Skeletal muscle tissue (tissue), 4 donors: ENCODE results near the gene LCAT. TPM values are rescaled to one million over a fixed set of nuclear protein-coding genes. Genes with fewer than 3 reads are reported as not detected.

Experiments used
- H3K27ac ChIP-seq: one replicate; pipeline ENCODE4 v1.7.0; 2013; ENCODE audit warnings: mild to moderate bottlenecking, low read depth, low read length, inconsistent platforms
- H3K27me3 ChIP-seq, 3 donors: one replicate each; pipeline ENCODE4 v1.7.0; 2013; ENCODE audit warnings: low read length in 3 of 3; ENCODE audit not compliant: control insufficient read depth in 3 of 3, insufficient read depth in 3 of 3
- H3K36me3 ChIP-seq, 3 donors: one replicate each; pipeline ENCODE4 v1.7.0; 2013; ENCODE audit warnings: low read length in 3 of 3; ENCODE audit not compliant: control insufficient read depth in 3 of 3, insufficient read depth in 3 of 3
- H3K4me1 ChIP-seq, 3 donors: one replicate each; pipeline ENCODE4 v1.7.0; 2013; ENCODE audit warnings: low read length in 3 of 3, mild to moderate bottlenecking in 3 of 3; ENCODE audit not compliant: control insufficient read depth in 3 of 3, insufficient read depth in 3 of 3
- H3K4me3 ChIP-seq, 3 donors: one replicate each; pipeline ENCODE4 v1.7.0; 2013; ENCODE audit warnings: low read length in 3 of 3
- H3K9ac ChIP-seq, 3 donors: one replicate each; pipeline ENCODE4 v1.7.0; 2013; ENCODE audit warnings: low read length in 3 of 3, mild to moderate bottlenecking in 3 of 3, moderate library complexity in 2 of 3, low read depth in 1 of 3
- H3K9me3 ChIP-seq, 3 donors: one replicate each; pipeline ENCODE4 v1.7.0; 2013; ENCODE audit warnings: low read length in 3 of 3; ENCODE audit not compliant: control insufficient read depth in 3 of 3
- total RNA-seq: library from RNA; depleted of rRNA; stranded (reverse); fragments of >200 nt; gene quantifications from one replicate; pipeline ENCODE4 v1.2.3, GENCODE V29; 2014
- donor health status: Osteomylitis.

Gene LCAT
- total RNA-seq, 1 donor from 2014 or later: 4.2 TPM

DNA sequence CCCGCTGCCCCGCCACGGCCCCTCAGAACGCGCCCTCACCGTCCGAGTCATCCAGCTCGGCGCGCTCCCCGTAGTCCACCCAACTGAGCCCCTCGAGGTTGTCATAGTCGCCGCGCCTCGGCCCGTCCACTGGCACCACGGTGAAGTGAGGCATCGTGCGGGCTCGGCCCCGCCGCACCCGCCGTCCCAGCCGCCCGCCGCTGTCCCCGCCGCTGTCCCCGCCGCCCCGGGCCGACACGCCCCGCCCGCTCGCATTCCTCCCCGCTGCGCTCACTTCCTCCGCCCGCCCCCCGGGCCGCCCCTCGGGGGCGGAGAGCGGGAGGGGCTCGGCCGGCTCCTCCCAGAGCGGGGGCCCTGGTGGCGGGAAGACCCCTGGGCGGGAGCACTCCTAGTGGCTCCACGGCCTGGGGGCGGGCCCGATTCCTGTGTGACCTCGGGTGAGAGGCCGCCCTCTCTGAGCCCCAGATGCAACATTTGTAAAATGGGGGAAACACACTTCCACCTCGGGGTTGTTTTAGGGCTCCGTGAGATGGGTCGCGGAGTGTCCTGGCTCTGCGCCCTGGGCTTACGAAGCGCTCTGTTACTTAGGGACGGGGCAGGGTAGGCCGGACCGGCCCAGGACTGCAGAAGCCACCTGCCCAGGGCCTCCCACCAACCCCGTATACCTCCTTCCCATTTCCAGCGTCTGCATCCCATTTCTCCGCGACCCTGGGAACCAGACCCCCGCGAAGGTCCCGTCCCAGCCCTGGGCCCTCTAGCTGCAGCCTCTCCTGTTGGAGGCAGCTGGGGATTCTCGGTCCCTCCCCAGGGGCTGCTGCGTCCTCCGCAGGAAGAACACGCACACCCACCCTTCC lies 24.7 kb upstream of the LCAT start, which contains the start of gene SLC12A4:
TSS of gene SLC12A4 (minus strand) at position 238 of the 854 bp plus-strand sequence. CDS start at position 154, 84 bp downstream.
- Histone ChIP-seq H3K27me3 (no peaks in the 10 kb centered on the region), H3K9me3 (no peaks in the 10 kb centered on the region), H3K36me3 (no peaks in the 10 kb centered on the region), H3K27ac (peak within 1 kb of the TSS; percentile 93), H3K4me3 (peak within 1 kb of the TSS; percentile 88 to 97 (median 92)), H3K9ac (peak within 1 kb of the TSS; percentile 92 to 98 (median 92)), H3K4me1 (peaks cover 47 to 51% (median 47%) of the 10 kb centered on the region in 3 donors)

DNA sequence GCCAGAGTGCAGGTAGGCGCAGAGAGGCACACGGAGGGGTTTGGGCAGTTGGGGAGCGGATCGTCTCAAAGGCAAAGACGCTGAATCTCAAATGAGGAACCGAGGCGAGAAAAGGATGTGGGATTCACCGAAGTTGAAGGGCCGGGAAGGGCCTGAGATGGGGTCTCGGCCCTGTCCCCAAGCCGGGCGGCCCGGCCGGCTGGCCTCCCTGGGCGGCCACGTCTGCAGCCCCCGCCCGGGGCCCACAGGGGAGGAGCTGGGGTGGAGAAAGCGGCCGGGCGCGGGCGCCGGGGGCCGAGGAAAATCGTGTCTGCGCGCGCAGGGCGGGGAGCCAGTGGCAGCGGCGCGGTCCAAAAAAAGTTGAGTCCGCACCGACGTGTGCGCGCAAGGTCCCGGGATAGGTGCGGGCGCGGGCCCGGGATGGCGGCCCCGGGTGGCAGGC lies 24.1 kb upstream of the LCAT start:
- Histone ChIP-seq H3K9ac (peak overlapping the region; percentile 92 to 98 (median 92)), H3K4me3 (peak overlapping the region; percentile 88 to 97 (median 92)), H3K4me1 (peaks cover 53 to 58% (median 53%) of the 10 kb centered on the region in 3 donors), H3K9me3 (no peaks in the 10 kb centered on the region), H3K36me3 (peaks cover 0 to 4% (median 1%) of the 10 kb centered on the region in 3 donors), H3K27ac (peak overlapping the region; percentile 93), H3K27me3 (no peaks in the 10 kb centered on the region)

DNA sequence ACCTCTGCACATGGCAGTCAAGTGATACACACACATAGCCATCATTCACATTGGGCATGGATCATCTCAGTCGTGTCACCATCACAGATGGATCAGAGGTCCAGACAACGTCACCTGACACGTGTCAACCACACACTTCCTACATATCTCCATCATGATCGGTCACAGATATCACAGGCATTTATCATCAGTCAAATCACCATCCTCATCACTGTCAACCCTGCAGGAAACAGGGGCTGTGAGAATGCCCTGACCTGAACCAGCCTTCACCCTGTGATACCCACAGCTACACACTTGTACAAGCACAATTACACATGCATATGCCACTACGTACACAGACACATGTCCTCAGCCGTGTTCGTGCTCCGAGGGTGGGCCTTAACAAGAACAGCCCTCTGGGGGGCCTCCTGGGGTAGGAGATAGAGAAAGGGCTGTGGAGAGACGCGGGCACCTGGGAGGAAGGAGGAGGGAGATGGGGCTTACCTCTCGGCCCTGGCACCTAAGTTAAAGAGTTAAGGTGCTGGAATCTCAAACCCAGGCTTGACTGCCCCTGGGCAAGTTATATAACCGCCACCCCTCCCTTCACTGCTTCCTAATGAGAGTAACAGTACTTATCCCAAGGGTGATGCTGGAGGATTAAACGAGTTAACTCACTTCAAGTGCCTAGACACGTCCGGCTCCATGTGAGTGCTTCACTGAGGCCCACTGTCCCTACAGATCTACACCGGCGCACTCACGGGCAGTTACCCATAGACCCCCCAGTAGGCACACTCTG lies 23.4 kb upstream of the LCAT start:
- peak overlapping the region; percentile 88 to 97 (median 92) for H3K4me3 ChIP-seq
- peaks cover 59 to 64% (median 59%) of the 10 kb centered on the region in 3 donors for H3K4me1 ChIP-seq
- no peaks in the 10 kb centered on the region for H3K27me3 ChIP-seq
- peak overlapping the region; percentile 92 to 98 (median 92) for H3K9ac ChIP-seq
- H3K9me3 ChIP-seq: no peaks in the 10 kb centered on the region
- peak overlapping the region; percentile 93 for H3K27ac ChIP-seq
- peaks cover 6 to 9% (median 6%) of the 10 kb centered on the region in 3 donors for H3K36me3 ChIP-seq

DNA sequence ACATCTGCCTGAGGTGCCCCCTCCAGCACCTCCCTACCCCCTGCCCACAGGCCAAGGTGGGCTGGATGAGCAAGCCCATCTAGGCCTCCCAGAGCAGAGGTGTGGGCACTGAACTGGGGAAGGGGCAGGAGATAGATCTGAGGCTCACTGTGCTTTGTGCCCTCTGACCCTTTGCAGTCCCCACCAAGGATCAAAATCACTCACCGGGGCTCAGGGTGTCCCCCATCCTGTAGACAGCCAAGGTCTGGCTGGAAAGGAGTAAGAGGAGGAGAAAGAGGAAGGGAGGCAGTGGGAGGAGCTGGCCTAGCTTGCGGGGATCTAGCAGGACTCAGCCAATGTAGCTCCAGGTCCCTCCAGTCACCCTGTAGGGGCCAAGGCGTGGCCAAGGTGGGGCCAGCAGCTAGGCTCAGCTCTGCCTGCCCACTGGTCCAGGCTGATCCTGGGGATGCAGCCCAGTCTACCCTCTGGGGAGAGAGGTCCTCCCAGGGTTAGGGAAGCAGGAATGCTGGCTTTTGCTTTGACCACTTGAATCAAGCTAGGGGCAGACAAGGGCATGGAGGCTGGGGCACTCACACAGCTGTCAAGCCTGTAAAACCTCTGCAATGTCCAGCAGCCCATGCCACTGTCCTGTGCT lies 22.7 kb upstream of the LCAT start:
- Histone ChIP-seq H3K36me3 (peaks cover 13 to 16% (median 13%) of the 10 kb centered on the region in 3 donors), H3K4me3 (peak overlapping the region; percentile 88 to 97 (median 92)), H3K27ac (peak overlapping the region; percentile 93), H3K9me3 (no peaks in the 10 kb centered on the region), H3K9ac (peak overlapping the region; percentile 92 to 98 (median 92)), H3K27me3 (no peaks in the 10 kb centered on the region), H3K4me1 (peaks cover 66 to 71% (median 66%) of the 10 kb centered on the region in 3 donors)

DNA sequence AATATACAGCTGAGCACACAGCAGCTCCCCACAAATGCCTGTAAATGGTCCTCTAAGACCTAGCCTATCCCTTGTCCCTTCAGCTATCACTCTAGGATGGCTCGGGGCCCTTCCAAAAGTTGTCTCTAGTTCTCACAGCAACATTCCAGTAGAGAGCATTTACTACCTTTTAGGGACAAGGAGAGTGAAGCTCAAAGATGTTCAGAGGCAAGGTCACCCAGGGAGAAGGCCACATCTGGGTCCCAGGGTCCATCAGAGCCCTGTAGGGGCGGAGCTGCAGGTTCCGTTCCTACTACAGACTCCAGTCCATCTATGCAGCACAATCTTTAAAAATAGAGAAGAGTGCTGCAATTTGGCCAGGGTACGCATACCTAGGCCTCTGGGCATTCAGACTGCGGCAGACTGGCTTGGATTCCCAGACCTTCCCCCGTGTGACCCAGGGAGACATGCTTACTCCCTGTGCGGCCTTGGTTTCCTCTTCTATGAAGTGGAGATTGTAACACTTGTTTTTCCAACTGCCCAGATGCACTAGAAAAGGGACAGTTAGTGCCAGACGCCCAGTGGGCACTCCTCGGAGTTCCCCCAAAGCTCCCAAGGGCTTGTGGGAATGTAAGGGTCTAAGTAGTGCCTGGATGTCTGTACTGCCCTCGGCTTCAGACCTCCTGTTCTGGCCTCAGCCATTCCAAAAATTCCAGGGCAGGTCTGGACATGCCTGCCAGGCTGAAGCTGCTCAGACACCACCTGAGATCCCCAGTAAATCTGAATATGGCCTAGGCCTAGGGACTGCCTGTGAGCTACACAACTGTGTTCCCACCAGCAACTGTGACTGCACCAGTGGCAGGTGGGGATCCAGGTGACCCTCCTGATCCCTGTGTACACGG lies 22.0 kb upstream of the LCAT start:
- peak overlapping the region; percentile 92 to 98 (median 92) for H3K9ac ChIP-seq
- H3K27ac ChIP-seq: peak overlapping the region; percentile 93
- no peaks in the 10 kb centered on the region for H3K27me3 ChIP-seq
- peaks cover 19 to 23% (median 21%) of the 10 kb centered on the region in 3 donors for H3K36me3 ChIP-seq
- H3K9me3 ChIP-seq: no peaks in the 10 kb centered on the region
- peak overlapping the region; percentile 88 to 97 (median 92) for H3K4me3 ChIP-seq
- H3K4me1 ChIP-seq: peaks cover 73 to 78% (median 74%) of the 10 kb centered on the region in 3 donors

DNA sequence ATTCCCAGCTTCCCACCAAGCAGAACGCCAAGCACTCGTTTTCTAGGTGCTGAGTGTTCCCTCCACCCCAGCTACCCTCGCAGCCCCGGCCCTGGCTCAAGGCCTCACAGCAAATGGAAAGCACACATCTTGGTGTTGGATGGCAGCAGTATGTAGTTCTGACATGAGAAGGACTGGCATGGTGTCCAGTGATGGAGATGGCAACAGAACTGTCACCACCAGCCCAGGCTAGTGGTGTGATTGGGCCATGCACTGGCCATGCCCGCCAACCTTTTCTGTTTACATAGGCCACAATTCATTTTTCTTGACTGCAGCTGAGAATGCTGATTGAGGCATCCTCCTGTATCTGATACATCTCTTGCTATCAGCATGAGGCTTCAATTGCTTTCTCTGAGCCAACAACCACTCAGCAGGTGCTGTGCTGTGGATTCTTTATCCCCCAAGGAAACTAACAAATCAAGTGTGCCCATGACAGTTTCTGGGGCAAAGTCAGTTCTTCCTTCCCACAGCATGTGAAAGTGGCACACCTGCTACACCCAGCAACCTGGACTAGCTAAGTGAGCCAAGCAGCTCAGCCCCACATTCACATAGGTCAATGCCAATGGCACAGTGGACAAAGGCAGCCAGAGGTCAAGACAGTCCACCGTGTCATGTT lies 20.7 kb upstream of the LCAT start:
- peaks cover 86 to 91% (median 87%) of the 10 kb centered on the region in 3 donors for H3K4me1 ChIP-seq

DNA sequence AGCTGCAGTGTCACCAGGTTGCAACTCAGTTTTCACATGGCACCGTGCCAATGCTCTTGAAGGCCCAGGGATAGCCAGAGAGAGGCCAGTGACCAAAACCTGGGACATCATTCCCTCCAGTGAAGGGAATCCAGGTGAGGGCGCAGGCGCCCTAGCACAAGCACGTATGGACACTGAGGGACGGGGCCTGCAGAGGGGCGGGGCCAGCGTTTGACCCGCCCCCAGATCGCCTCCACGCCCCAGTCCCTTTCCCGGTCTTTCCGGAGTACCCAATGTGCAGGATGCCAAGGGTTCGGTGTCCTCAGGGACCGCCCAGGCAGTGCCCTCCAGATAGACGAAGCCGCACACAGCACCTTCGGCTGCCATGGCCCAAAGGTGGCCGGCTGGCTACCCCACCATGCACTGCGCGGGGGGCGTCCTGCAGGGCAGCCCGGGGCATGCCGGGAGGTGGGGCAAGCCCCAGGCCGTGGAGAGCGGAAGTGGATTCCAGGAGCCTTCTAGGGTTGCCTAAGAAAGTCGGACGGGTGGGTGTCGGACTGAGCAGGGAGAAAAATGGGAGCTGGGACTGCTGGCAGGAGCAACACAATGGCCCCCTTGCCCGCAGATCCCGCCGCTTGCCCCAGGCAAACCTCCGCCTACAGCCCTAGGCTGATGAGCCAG lies 19.9 kb upstream of the LCAT start:
- Histone ChIP-seq H3K4me3 (peak overlapping the region; percentile 28 to 58 (median 31)), H3K9ac (peak overlapping the region in 2 of 3 donors; percentile 2 to 98), H3K27me3 (no peaks in the 10 kb centered on the region), H3K9me3 (no peaks in the 10 kb centered on the region), H3K4me1 (peaks cover 91 to 95% (median 92%) of the 10 kb centered on the region in 3 donors), H3K27ac (peak overlapping the region; percentile 93), H3K36me3 (peaks cover 27 to 39% (median 38%) of the 10 kb centered on the region in 3 donors)

More for the DNA sequence above, 20.7 kb upstream of the LCAT start:
- Histone ChIP-seq H3K27ac (peak overlapping the region; percentile 93), H3K4me3 (peak overlapping the region in 1 of 3 donors; percentile 58), H3K27me3 (no peaks in the 10 kb centered on the region), H3K9ac (peak overlapping the region; percentile 14 to 98 (median 63)), H3K9me3 (no peaks in the 10 kb centered on the region), H3K36me3 (peaks cover 27 to 35% (median 33%) of the 10 kb centered on the region in 3 donors)

DNA sequence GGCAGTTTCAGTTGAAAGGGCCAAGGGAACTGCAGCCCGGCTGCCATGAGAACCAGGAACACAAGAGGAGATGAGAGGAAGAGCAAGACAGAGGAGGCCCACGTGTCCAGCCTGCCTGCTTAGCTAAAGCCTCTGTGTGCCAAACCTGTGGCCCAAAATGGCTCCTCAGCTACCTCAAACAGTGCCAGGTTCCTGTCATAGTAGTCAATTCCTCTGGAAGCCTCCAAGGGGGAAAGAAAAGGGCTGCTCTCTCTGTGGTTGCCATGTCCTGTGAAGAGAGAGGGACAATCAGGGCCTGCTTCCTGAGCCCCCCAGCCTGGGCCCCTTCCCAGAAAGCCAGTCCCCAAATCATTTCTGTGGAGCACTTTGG lies 19.4 kb upstream of the LCAT start:
- Histone ChIP-seq H3K36me3 (peaks cover 32 to 44% (median 42%) of the 10 kb centered on the region in 3 donors), H3K27me3 (no peaks in the 10 kb centered on the region), H3K4me1 (peaks cover 95 to 97% (median 95%) of the 10 kb centered on the region in 3 donors), H3K27ac (peak overlapping the region; percentile 93), H3K9me3 (no peaks in the 10 kb centered on the region), H3K4me3 (peak overlapping the region in 2 of 3 donors; percentile 28 to 41), H3K9ac (peak overlapping the region; percentile 2 to 98 (median 28))
